NCI-H2227 (cell line): Measurements from ENCODE around the gene TIMM8A.
"Not testable (repeated sequence)": the region's sequence is repeated elsewhere in the genome, so short reads cannot be mapped to it uniquely, and the experiment has no call there.

Source experiments
- DNase-seq: peaks from one replicate; lab custom pipeline; 2025; ENCODE audit not compliant: unreplicated experiment; lab: John Stamatoyannopoulos, UW

The TIMM8A gene

DNA sequence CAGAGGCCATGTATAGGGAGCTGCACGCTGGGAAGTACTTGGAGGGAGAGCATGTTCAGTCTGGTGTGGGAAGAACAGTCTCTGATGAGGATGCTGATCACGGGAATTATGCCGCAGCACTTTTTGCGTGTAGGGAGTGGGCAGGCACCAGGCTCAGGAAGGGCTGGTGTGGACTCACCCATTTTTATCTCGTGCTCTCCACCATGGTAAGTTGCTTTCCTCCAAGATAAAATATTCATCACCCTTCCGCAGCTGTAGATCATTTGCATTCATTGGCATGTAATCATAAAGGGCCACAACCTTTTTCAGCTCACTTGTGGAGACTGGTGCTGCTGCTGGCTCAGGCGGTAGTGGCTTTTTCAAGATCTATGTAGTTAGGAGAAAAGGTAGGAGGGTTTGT lies 11.8 kb upstream of the TIMM8A start:
- DNase-seq, result no peak

DNA sequence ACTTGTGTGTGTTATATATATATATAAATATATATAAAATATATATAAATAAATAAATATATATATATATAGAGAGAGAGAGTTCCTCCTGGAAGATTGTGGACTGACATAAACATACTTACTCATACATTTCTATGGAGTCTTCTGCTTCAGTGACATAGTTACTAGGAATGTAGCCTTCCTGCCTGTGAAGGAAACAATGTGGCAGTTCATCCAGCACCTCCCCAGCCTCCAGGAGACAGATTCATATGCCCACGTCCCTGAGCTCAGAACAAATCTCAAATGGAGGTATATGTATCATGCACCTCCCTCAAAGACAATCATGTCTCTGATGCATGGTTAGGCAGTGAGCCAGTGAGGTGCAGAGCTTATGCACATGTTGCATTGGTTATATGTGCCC lies 11.4 kb upstream of the TIMM8A start:
- no peak for DNase-seq

DNA sequence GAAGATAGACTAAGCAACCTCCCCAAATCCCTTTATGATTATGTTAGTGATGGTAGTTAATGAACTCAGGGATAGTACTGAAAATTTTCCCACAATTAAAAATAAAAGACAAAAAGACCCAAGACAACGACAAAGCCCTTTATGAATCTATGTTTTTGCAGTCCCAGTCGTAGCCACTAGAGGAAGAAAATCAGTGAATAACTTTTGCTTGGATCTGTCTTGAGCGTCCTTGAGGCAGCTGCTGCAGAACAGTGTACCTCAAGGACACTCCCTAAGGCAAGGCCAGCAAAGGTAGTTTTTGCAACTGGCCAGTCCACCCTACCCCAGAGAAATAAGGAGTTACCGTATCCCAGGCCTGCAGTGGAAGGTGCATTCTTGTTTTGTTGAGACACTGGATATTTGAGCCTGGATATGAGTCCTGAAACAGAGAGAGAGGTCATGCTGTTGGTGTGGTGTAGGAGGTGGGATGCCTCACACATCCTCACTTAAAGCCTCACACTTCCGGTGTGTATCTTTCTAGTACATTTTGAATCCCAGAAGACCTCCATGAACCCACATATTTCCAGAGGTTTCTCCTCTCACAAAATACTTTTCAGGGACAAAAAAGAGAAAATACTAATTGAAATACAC lies 8.7 kb upstream of the TIMM8A start:
- DNase-seq, result peak; percentile 25

DNA sequence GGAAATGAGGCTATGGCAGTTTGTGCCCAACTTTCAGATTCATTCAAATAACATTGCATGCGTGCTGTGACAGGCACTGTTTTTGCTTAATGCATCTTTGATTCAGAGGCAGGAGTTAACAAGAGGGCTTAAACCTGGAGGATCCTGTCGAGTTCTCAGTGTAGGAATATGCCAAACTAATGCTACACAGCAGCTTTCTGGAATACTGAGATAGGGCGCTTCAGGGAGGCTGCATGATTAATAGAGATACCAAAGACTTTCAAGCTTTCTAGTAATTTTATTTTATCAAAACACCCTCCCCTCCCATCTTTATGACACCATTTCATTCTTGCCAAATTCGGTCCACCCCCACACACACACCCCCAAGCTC lies 636 bp upstream of the TIMM8A start:
- no peak for DNase-seq

DNA sequence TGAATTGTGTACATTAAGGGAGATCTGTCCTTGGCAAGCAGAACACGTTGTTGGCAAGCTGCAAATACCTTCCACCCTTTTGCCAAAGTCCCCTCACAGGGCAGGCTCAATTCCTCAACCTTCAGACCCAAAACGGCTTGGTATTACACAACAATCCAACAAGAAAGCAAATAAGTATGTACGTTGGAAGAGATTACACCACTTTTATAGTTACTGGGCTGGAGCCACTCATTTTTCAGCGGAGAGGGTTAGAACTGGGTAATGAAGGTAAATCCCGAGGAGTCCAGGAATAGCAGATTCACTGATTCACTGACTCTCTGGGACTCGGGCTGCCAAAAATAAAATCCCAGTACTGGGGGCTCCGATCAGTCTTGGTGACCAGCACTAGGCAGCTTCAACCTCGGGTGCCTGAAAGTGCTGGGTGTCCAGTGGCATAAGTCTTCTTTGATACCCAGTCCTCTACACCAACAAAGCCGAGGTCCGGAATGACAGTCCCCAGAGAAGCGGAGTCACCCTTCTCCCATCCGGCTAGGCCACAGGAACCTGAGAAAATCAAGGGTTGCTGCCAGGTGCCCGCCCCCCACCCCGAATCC lies 587 bp downstream of the TIMM8A start:
- DNase-seq, result no peak

DNA sequence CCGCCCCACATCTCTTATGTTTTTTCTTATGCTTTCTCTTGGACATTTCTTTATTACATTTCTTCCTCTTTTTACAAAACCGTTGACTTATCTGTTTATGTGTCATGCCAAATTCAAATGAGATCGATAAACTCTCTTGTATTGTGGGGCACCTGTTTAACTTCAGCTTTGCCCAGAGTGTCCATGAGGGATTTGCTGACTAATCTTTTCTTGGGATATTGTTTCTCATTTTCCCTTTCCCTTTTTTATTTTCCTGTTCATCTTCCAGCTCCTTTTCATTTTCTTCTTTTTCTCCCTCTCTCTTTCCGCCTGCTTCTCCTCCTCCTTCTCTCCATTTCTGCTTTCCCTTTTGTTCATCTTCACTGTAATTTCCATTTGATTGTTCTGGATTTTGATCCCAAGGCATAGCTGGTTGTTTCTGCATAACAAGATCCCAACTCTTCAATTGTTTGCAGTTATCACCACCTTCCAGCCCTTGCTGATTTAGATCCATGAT lies 10.7 kb downstream of the TIMM8A start:
- DNase-seq, result no peak

DNA sequence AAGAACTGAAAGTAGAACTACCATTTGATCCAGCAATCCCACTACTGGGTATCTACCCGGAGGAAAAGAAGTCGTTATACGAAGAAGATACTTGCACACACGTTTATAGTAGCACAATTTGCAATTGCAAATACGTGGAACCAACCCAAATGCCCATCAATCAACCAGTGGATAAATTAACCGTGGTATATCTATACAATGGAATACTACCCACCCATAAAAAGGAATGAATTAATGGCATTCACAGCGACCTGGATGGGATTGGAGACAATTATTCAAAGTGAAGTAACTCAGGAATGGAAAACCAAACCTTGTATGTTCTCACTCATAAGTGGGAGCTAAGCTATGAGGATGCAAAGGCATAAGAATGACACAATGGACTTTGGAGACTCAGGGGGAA lies 14.2 kb downstream of the TIMM8A start:
- not testable (repeated sequence) for DNase-seq

DNA sequence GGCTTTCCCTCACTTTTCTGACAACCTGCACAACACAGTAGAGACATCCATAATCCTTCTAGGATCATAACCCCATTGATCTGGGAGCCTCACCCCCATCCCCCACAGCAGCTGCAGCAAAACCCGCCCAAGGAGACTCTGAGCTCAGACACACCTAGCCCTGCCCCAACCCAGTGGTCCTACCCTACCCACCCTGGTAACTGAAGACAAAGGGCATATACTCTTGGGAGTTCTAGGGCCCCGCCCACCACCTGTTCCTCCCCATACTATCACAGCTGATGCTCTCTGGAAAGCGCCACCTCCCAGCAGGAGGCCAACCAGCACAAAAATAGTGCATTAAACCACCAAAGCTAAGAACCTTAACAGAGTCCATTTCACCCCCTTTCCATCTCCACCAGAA lies 21.9 kb downstream of the TIMM8A start:
- not testable (repeated sequence) for DNase-seq

DNA sequence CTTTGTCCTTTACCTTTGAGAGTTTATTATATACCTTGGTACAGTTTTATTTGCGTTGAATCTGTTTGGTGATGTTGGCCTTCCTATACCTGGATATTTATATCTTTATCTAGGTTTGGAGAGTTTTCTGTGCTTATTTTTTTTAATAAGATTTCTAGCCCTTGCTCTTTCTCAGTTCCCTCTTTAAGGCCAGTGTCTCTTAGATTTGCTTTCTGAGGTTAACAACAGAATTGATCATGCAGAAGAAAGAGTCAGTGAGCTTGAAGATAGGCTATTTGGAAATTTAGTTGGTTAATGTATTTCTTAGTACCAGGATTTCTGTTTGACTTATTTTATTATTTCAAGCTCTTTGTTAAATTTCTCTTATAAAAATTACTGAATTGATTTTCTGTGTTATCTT lies 44.8 kb downstream of the TIMM8A start:
- DNase-seq, result no peak
